SK-N-SH treated with all-trans-retinoic acid at 6 μM for 48 hours (cell line): Measurements from ENCODE around the gene SPATS2.

ENCODE experiments used
- ATAC-seq: fragments of 200-7000 bp; cut with Tn5 transposase; 3 replicates; pipeline ENCODE4 v1.9.1; 2020; ENCODE audit warnings: mild to moderate bottlenecking, moderate library complexity
- ARNTL ChIP-seq: fragments of 450-650 bp; formaldehyde crosslinking; IDR thresholded peaks from 2 replicates; pipeline ENCODE4 v1.5.0; 2020; ENCODE audit warnings: low read depth, mild to moderate bottlenecking, moderate library complexity, borderline replicate concordance
- BACH2 ChIP-seq: fragments of 250-450 bp; sonication (Bioruptor Pico); IDR thresholded peaks from 2 replicates; pipeline ENCODE4 v1.9.0; 2021; ENCODE audit warnings: mild to moderate bottlenecking, borderline replicate concordance
- CREB5 ChIP-seq: fragments of 250-450 bp; sonication (Bioruptor Pico); IDR thresholded peaks from 2 replicates; pipeline ENCODE4 v1.5.1; 2020; ENCODE audit warnings: low read depth, mild to moderate bottlenecking, moderate library complexity
- CSDC2 ChIP-seq: fragments of 250-450 bp; sonication (Bioruptor Pico); IDR thresholded peaks from 2 replicates; pipeline ENCODE4 v1.5.0; 2020; ENCODE audit warnings: mild to moderate bottlenecking, moderate library complexity
- ESRRG ChIP-seq: fragments of 250-450 bp; sonication (Bioruptor Pico); IDR thresholded peaks from 2 replicates; pipeline ENCODE4 v1.6.1; 2021; ENCODE audit warnings: mild to moderate bottlenecking
- GLIS3 ChIP-seq: fragments of 250-450 bp; sonication (Bioruptor Pico); IDR thresholded peaks from 2 replicates; pipeline ENCODE4 v1.5.0; 2020; ENCODE audit warnings: mild to moderate bottlenecking, moderate library complexity
- ISL1 ChIP-seq: fragments of 250-450 bp; sonication (Bioruptor Pico); IDR thresholded peaks from 2 replicates; pipeline ENCODE4 v2.1.2; 2022; ENCODE audit warnings: mild to moderate bottlenecking, moderate library complexity
- OSR1 ChIP-seq: fragments of 250-450 bp; sonication (Bioruptor Pico); IDR thresholded peaks from 2 replicates; pipeline ENCODE4 v1.8.0; 2022; ENCODE audit warnings: moderate library complexity, mild to moderate bottlenecking, inconsistent platforms
- POU6F1 ChIP-seq: fragments of 250-450 bp; sonication (Bioruptor Pico); IDR thresholded peaks from 2 replicates; pipeline ENCODE4 v1.8.0; 2021; ENCODE audit warnings: low read depth, mild to moderate bottlenecking, moderate library complexity, borderline replicate concordance
- PPARA ChIP-seq: fragments of 250-450 bp; sonication (Bioruptor Pico); IDR thresholded peaks from 2 replicates; pipeline ENCODE4 v1.5.0; 2020; ENCODE audit warnings: mild to moderate bottlenecking, borderline replicate concordance
- RARB ChIP-seq: fragments of 250-450 bp; sonication (Bioruptor Pico); IDR thresholded peaks from 2 replicates; pipeline ENCODE4 v1.8.0; 2021; ENCODE audit warnings: mild to moderate bottlenecking, moderate library complexity
- SNAI2 ChIP-seq: fragments of 250-450 bp; sonication (Bioruptor Pico); IDR thresholded peaks from 2 replicates; pipeline ENCODE4 v1.5.0; 2020; ENCODE audit warnings: mild to moderate bottlenecking, moderate library complexity
- TCF4 ChIP-seq: fragments of 250-450 bp; sonication (Bioruptor Pico); IDR thresholded peaks from 2 replicates; pipeline ENCODE4 v1.8.0; 2021; ENCODE audit warnings: mild to moderate bottlenecking, moderate library complexity, borderline replicate concordance
- TOX ChIP-seq: fragments of 250-450 bp; sonication (Bioruptor Pico); IDR thresholded peaks from 2 replicates; pipeline ENCODE4 v1.8.0; 2021; ENCODE audit warnings: mild to moderate bottlenecking, moderate library complexity, borderline replicate concordance
- TSHZ2 ChIP-seq: fragments of 250-450 bp; sonication (Bioruptor Pico); IDR thresholded peaks from 2 replicates; pipeline ENCODE4 v1.5.0; 2020; ENCODE audit warnings: mild to moderate bottlenecking, moderate library complexity
- ZC3H10 ChIP-seq: fragments of 250-450 bp; sonication (Bioruptor Pico); IDR thresholded peaks from 2 replicates; pipeline ENCODE4 v1.5.1; 2021; ENCODE audit warnings: mild to moderate bottlenecking, moderate library complexity
- ZFP3 ChIP-seq: fragments of 250-450 bp; sonication (Bioruptor Pico); IDR thresholded peaks from 2 replicates; pipeline ENCODE4 v1.5.0; 2020; ENCODE audit warnings: mild to moderate bottlenecking, moderate library complexity
- ZFP30 ChIP-seq: fragments of 450-650 bp; formaldehyde crosslinking; IDR thresholded peaks from 2 replicates; pipeline ENCODE4 v1.5.0; 2022; ENCODE audit warnings: mild to moderate bottlenecking, moderate library complexity
- ZNF565 ChIP-seq: fragments of 450-650 bp; formaldehyde crosslinking; conservative IDR thresholded peaks from 2 replicates; pipeline ENCODE4 v1.5.0; 2020; ENCODE audit warnings: low read depth, mild to moderate bottlenecking, moderate library complexity
- ZNF70 ChIP-seq: fragments of 450-650 bp; formaldehyde crosslinking; IDR thresholded peaks from 2 replicates; pipeline ENCODE4 v1.5.0; 2020; ENCODE audit warnings: mild to moderate bottlenecking, moderate library complexity
- ZNF8 ChIP-seq: fragments of 450-650 bp; formaldehyde crosslinking; IDR thresholded peaks from 2 replicates; pipeline ENCODE4 v1.5.0; 2020; ENCODE audit warnings: mild to moderate bottlenecking, moderate library complexity
- TF ChIP-seq, protein P1 (sequence below): fragments of 250-450 bp; sonication (Bioruptor Pico); IDR thresholded peaks from 2 replicates; pipeline ENCODE4 v1.5.1; 2021; ENCODE audit warnings: mild to moderate bottlenecking, moderate library complexity
- TF ChIP-seq, protein P2 (sequence below): fragments of 250-450 bp; sonication (Bioruptor Pico); IDR thresholded peaks from 2 replicates; pipeline ENCODE4 v1.8.0; 2020; ENCODE audit warnings: mild to moderate bottlenecking, moderate library complexity, borderline replicate concordance

The SPATS2 gene

DNA sequence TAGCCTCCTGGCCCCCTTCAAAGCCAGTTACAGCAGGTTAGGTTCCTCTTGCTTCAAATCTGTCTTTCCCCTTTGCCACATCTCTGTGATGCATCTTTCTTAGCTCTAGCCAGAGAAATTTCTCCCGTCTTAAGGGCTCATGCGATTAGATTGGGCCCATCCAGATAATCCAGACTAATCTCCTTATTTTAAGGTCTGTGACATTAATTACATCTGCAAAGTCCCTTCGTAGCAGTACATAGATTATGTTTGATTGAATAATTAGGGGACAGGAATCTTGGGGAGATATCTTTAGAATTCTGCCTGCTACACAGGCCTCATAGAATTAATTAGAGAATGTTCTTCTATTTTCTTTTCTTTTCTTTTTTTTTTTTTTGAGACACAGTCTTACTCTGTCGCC lies 79.3 kb downstream of the SPATS2 start (continued):
- TF ChIP-seq, protein P1, sequence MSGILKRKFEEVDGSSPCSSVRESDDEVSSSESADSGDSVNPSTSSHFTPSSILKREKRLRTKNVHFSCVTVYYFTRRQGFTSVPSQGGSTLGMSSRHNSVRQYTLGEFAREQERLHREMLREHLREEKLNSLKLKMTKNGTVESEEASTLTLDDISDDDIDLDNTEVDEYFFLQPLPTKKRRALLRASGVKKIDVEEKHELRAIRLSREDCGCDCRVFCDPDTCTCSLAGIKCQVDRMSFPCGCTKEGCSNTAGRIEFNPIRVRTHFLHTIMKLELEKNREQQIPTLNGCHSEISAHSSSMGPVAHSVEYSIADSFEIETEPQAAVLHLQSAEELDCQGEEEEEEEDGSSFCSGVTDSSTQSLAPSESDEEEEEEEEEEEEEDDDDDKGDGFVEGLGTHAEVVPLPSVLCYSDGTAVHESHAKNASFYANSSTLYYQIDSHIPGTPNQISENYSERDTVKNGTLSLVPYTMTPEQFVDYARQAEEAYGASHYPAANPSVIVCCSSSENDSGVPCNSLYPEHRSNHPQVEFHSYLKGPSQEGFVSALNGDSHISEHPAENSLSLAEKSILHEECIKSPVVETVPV (CRISPR knock-in tag) = no peak
- TF ChIP-seq ZC3H10 (CRISPR knock-in tag) (no peak), BACH2 (CRISPR knock-in tag) (no peak), RARB (no peak), ARNTL (CRISPR knock-in tag) (no peak), CSDC2 (no peak)
- TF ChIP-seq, all 23 proteins: peak for 0

DNA sequence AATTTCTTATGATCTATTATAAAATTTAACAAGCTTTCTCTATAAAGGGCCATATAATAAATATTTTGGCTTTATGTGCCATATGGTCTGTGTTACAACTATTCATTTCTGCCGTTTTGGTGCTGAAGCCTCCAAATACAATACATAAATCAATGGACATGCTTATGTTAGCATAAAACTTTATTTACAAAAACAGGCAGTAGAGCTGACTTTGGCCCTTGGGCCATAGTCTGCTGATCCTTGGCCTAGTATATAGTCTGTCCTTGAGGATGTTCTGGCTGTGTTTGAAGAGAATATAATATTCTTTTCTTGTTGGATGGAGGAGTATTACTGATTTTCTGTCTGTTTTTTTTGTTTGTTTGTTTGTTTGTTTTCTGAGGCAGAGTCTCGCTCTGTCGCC lies 81.6 kb downstream of the SPATS2 start:
- no peak for TF ChIP-seq ZFP3 (CRISPR knock-in tag)
- no peak for TF ChIP-seq ZC3H10 (CRISPR knock-in tag)
- TF ChIP-seq ZFP30 (CRISPR knock-in tag) = no peak
- TF ChIP-seq ZNF8 (CRISPR knock-in tag) = no peak
- no peak for TF ChIP-seq OSR1 (CRISPR knock-in tag)
- no peak for TF ChIP-seq TCF4 (CRISPR knock-in tag)
- no peak for TF ChIP-seq TOX (CRISPR knock-in tag)
- TF ChIP-seq TSHZ2 (CRISPR knock-in tag) = no peak
- TF ChIP-seq CREB5 (CRISPR knock-in tag) = no peak
- no peak for TF ChIP-seq BACH2 (CRISPR knock-in tag)
- no peak for TF ChIP-seq ZNF565 (CRISPR knock-in tag)
- TF ChIP-seq GLIS3 (CRISPR knock-in tag) = no peak
- no peak for TF ChIP-seq ZNF70 (CRISPR knock-in tag)
- TF ChIP-seq ISL1 = no peak
- no peak for TF ChIP-seq CSDC2
- no peak for TF ChIP-seq POU6F1 (CRISPR knock-in tag)
- no peak for TF ChIP-seq SNAI2 (CRISPR knock-in tag)
- TF ChIP-seq, protein P2, sequence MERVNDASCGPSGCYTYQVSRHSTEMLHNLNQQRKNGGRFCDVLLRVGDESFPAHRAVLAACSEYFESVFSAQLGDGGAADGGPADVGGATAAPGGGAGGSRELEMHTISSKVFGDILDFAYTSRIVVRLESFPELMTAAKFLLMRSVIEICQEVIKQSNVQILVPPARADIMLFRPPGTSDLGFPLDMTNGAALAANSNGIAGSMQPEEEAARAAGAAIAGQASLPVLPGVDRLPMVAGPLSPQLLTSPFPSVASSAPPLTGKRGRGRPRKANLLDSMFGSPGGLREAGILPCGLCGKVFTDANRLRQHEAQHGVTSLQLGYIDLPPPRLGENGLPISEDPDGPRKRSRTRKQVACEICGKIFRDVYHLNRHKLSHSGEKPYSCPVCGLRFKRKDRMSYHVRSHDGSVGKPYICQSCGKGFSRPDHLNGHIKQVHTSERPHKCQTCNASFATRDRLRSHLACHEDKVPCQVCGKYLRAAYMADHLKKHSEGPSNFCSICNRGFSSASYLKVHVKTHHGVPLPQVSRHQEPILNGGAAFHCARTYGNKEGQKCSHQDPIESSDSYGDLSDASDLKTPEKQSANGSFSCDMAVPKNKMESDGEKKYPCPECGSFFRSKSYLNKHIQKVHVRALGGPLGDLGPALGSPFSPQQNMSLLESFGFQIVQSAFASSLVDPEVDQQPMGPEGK (CRISPR knock-in tag) = no peak
- no peak for ATAC-seq

DNA sequence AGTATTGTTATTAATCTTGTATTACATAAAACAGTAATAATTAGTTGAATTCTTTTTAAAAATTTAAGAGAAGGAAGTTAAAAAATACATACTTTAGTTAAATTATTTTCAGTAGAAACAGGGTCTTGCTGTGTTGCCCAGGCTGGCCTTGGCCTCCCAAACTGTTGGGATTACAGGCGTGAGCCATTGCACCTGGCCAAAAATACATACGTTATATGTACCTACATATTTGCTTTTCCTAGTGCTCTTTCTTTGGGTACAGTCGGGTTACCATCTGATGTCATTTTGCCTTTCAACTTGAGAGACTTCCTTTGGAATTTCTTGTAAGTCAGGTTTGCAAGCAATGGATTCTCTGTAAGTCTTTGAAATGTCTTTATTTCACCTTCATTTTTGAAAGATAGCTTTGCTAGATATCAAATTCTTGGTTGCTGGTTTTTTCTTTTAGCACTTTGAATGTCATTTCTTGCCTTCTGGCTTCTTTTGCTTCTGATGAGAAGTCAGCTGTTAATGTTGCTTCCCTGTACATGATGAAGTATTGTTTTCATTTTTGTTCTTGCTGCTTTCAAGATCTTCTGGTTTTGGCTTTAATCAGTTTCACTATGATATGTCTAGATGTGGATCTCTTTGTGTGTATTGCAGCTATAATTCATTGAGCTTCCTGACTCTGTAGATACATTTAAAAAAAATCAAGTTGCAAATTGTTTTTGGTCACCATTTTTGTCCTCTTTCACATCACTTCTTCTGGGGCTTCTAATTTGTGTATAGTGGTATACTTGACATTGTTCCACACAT lies 84.4 kb downstream of the SPATS2 start:
- no peak for ATAC-seq
- TF ChIP-seq PPARA (CRISPR knock-in tag) (no peak), ISL1 (no peak), POU6F1 (CRISPR knock-in tag) (no peak), ESRRG (no peak), GLIS3 (CRISPR knock-in tag) (no peak), RARB (no peak), ZFP30 (CRISPR knock-in tag) (no peak), ZC3H10 (CRISPR knock-in tag) (no peak), OSR1 (CRISPR knock-in tag) (no peak), TOX (CRISPR knock-in tag) (no peak)
- TF ChIP-seq, protein P2 (CRISPR knock-in tag) = no peak
